HG03139 (cell line): ENCODE data around the gene GRIK3.

Experiments used
- ATAC-seq: cut with Tn5 transposase; IDR thresholded peaks from one replicate; pipeline ENCODE4 v1.9.1; 2021; ENCODE audit not compliant: unreplicated experiment

The GRIK3 gene

DNA sequence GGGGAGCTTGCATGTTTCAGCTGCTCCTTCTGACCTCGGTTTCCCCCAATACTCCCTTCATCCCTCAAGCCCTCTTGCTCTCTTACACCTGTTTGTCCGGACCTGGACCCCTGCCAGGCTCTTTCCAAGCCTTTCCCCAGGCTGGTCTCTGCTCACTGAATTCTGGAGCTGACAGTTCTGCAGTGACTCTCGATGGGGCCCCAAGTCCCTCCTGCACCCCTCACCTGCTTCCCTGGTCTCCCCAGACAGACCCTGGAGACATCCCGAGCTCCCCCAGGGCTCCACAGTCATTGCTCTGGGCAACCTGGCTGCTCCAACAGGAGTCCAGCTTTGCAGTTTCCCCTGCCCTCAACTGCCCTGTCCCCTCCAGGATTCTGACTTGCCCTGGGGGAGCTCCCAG is 198.6 kb downstream of the GRIK3 start:
- ATAC-seq: no peak

DNA sequence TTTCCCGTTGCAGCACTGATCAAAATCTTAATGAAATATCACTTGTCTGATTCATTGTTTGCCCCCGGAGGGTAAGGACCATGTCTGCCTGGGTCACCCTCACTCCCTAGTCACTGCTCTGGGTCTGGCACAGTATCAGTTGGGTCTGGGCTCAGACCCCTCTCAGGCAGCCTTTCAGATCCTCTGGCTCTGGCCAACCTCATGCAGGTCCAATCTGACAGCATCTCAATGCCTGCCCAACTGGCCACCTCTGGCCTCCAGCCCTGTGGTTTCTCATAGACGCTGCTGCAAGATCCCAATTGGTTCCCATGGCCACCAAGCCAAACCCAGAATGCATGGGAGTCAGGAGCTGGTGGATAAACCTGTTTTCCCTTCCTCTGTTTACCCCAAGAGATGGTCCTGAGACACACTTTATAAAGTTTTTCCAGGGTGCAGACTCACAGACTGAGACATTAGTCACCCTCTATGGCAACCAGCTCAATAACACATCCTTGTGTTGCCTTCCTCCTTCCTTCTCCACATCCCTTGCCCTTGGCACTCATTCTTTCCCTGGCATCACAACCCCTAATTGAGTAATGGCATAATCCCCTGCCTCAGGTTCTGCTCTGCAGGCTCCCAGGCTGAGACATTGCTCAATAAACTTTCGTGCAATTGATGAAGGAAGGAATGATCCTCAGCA is 199.2 kb downstream of the GRIK3 start:
- no peak for ATAC-seq

DNA sequence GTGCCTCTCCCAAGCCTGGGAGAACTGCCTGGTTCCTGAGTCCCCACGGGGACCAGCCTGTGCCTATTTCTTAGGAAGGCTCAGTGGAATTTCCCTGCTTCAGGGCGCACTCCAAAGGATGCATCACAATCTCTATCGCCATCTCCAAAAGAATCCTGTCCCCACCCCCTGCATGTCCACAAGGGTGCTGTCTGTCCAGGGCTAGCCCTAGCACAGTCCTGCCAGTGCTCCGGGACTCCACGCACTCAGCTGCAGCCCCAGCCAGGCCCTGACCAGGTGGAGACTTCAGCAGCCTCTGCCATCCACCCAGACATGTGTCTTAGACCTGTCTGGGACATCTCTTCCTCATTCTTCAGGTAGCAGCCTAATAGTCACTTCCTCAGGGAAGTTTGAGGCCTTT is 199.7 kb downstream of the GRIK3 start:
- no peak for ATAC-seq

DNA sequence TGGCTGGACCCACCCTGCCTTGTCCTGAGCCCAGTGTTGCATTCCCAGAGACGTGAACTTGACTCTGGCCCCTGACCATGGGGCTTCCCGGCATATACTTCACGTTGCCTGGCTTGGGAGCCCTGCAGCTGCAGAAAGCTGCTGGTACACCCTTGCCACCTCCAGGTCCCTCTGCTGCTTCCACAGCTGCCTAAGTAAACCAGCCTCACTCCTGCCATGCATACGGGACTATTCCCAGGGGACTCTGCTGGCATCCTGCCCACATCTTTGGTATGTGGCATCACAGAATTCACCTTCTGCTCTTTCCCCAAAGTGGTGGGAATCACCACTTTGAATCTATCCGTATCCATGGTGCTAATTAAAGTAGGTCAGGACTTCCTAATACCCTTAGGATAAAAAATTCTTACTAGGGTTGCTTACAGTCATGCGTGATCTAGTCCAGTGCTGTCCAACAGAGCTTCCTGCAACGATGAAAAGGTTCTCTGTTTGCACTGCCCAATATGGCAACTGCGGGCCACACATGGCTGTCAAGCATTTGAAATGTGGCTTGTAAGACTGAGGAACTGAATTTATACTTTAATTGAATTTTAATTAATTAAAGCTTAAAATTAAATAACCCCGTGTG is 203.0 kb downstream of the GRIK3 start:
- no peak for ATAC-seq

DNA sequence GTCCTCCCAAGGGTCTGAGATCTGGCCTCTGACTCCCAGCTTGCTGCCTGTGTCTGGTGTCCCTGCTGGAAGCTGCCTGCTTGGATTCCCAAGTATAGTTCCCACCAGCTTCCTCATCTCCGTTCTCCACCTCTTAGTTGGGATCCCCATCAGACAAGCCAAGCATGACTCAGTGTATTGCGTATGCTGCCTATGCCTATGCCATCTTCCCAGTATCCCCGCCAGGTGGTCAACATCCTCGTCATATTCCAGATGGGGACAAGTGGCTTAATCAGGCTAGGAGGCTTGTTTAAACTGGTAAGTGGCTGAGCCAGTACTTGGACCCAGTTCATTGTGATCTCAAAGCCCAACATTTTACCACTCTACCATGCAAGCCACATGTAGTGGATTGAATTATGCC is 204.4 kb downstream of the GRIK3 start:
- ATAC-seq: no peak

GRCh38 chr1:36829066-36829465 is 205.2 kb downstream of the GRIK3 start:
- no peak for ATAC-seq

GRCh38 chr1:36825226-36825625 is 209.1 kb downstream of the GRIK3 start:
- ATAC-seq: no peak

GRCh38 chr1:36824390-36824861 is 209.9 kb downstream of the GRIK3 start:
- no peak for ATAC-seq

GRCh38 chr1:36822648-36823047 is 211.7 kb downstream of the GRIK3 start:
- no peak for ATAC-seq

- no peak for ATAC-seq
Measured at GRCh38 chr1:36821386-36821785, 212.9 kb downstream of the GRIK3 start.

GRCh38 chr1:36818771-36819170 is 215.5 kb downstream of the GRIK3 start:
- ATAC-seq: no peak

DNA sequence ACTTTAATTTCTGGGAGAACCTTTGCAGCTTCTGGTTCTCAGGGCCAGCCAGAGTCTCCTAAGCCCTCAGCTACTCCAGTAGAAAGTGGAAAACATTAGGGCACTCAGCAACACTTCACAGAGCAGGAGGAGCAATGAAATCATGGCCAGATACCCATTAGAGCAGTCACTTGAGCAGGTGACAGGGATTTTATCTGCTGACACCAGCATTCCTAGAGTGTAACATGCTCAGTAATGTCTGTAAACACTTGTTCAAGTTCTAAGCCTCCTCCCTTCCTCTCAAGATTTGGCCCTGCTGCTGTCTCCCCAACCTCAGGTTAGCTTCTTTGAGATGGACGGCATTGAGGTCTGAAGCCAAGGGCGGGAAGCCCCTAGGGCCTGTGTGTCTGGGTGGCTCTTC is 218.0 kb downstream of the GRIK3 start:
- no peak for ATAC-seq

DNA sequence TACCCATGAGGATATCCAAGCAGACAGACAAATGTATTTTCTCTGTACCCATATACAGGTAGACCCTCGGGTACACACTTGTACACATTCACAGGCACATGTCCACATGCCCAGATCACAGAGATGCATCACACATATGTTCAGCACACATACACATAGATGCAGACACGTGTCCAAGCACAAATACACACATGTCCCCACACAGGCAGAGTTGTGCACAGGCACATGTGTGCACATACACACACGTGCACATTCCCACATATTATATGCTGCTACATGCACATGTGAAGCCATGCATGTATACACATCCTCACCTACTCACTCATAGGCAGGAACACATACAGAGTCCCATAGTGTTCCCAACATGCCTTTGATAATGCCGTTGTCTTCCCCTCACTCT is 219.5 kb downstream of the GRIK3 start:
- no peak for ATAC-seq

DNA sequence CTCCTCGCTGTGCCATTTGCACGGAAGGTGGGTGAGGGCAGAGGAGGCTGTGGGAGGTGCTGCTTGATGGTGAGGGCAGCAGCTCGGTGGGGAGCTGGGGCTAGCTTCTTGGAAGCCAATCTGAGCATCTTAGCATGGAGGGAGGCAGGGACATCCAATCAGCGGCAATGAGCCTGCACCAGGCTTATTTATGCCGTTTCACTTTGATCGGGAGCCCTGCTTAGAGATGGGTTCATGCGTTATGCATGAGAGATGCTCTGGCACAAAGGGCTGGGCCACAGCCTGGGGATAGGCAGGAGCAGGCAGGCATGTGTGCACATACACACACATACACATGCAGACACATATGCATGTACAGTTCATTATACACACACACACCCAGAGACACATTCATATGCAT is 220.2 kb downstream of the GRIK3 start:
- no peak for ATAC-seq

GRCh38 chr1:36807262-36807661 is 227.1 kb downstream of the GRIK3 start:
- ATAC-seq: no peak

DNA sequence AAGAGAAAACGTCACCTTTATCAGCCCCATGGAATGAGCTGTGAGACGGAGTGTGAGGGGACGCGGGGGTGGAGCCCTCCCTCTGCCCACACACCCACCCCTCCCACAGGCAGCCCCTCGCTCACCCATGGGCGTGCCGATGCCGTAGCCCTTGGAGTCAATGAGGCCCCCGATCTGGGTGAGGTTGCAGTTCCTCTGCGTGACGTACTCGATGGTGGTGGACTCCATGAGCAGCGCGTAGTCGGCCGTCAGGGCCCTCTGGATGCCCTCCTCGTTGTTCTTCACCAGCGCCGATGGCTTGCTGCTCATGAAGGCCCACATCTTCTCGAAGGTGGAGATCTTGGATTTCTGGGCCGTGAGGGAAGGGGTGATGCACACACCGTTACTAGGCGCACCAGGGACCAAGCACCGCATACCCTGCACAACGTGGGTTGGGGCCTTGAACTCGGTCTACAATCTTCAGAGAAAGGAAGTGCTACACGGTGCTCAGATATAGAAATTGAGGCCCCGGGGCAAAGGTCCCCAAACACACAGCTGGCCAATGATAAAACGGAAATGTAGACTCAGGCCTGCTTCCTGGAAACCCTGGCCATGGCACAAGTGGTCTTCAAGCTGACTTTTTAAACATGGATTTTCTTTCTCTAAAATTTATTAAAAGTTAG is 228.2 kb downstream of the GRIK3 start:
- no peak for ATAC-seq

GRCh38 chr1:36804669-36805314 is 229.5 kb downstream of the GRIK3 start:
- ATAC-seq: no peak

DNA sequence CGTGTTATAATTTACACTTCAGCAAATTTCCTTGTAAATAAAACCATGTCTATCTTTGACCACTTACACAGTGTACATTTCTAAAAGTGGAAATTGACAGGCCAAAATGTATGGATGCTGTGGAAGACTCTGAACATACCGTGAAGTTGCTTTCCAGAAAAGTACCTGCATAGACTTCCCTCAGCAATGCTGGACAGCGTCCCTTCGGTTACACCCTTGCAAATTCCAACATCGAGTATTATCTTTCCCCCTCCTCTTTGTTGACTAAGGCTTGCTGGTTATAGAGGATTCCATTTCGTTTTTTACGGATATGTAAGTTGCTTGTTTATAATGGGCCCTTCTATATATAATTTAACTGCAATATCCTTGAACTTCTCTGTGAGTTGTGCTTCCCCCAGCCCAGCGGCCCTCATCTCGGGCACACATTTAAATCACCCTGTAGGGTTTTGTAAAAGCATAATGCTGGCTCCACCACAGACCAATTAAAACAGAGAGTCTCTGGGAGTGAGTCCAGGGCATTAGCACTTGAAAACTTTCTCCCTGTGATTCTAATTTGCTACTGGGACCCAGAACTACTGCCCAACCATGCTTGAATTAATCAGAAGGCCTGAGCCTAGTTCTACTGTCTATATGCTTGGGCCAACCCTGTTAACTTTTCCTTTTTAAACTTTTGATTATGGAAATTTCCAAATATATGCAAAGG is 230.3 kb downstream of the GRIK3 start:
- no peak for ATAC-seq

DNA sequence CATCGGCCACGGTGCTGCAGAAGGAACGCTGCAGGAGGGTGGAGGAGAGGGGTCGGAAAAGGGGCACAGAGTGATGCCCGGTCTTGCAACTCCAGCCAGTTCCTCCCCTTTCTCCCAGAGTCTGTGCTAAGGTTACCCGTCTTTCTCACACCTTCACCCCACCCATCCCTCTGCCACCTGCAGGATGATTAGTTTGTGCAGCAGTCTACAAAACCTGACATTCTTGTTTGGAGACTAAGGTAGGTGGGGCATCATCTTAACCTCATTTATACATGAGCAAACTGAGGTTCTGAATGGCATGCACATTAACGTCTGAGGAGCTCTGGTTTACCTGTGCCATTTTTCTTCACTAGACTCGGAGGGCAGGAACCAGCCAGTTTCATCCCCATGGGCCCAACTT is 232.3 kb downstream of the GRIK3 start:
- ATAC-seq: no peak

DNA sequence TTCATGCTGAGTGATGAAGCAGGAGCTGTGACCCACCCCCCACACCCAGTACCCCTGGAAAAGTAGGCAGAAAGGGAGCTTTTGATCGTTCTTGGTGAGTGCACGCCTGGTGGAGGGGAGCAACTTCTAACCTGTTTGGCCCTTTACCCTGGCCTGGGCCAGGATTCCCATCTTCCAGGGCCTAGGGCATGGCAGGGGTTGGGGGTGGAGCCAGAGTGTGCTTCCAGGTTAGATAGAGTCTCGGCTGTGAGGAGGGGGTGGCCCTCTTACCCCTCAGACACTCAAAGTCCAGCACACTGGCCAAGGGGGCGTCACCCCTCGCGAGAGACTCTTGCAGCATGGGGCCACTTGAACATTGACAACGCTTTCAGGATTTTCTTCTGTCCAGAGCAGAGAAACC is 236.6 kb downstream of the GRIK3 start:
- ATAC-seq: no peak

DNA sequence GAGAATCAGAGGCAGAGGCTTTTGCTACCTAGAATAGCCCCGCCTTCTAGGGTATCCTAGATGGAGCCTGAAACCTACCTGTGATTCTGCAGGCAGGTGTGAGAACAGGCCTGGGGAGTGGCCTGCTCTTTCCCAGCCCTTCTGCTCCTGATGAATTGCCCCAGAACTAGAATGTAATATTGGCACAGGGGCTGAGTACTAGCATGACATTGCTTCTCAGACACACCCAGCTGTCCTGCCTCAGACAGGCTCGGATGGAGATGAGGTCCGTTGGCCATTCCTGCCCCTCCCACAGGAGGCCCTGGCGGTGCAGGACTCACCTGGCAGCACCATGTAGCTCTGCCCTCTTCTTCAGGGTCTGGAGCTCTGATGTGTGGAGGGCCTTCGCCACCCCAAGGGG is 237.6 kb downstream of the GRIK3 start:
- no peak for ATAC-seq
